GM18526 (cell line): ENCODE results near the gene CCDC81.

ENCODE experiments used
- POLR2A ChIP-seq: IDR thresholded peaks from 3 replicates; pipeline ENCODE4 v1.6.1; 2011; ENCODE audit not compliant: insufficient read length; ENCODE audit errors: extremely low read depth

The CCDC81 gene

DNA sequence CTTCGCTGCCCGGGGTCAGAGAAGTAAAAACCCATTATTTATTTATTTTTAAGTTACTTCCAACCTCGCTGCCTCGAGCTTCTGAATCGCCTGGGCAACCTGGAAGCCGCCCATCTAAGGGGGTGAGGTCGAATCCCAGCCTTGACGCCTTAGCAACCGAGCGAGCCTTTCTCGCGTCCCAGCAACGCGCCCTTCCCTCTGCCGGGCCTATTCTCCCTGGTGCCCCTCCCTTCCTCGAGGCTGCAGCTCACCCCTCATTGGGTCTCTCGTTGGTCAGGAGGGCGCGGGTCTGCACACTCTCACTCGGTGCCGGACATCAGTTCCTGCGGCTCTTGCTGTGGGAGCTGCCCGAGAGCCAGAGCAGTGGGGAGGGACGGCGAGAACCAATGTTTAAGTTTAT, at the start of gene CCDC81:
Gene CCDC81 (plus strand): TSS at position 302 of the 400 bp plus-strand sequence. CDS start 277 bp downstream, outside the sequence.
- no peak for TF ChIP-seq POLR2A

DNA sequence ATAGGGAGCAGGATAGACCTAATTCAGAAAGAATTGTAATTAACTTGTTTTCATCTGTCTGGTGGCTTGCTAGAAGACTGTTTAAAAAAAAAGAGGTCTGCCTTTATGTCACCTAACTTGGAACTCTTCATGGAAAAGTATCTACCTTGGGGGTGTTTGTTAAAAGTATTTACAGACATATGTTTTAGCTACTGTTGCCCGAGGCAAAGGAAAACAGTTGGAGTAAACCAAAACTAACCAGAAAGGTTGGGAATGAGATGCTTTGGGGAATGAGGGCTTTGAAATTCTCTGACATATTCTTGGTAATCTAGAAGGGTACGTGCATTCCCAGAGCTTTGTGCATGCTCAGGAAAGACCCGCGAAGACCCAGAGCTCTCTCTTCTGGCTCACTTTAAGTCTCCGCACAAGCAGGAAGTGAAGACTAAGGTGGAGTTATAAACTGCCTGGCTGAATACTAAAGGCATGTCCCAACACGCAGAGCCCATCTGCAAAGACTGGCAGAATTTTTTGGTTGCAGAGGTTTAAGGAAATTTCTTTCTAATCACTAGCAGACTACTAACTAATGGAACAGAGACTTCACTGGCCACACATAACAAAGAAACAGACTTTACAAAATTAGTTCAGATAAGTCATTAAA, 39.4 kb upstream of the CCDC81 start:
- TF ChIP-seq POLR2A, result no peak

DNA sequence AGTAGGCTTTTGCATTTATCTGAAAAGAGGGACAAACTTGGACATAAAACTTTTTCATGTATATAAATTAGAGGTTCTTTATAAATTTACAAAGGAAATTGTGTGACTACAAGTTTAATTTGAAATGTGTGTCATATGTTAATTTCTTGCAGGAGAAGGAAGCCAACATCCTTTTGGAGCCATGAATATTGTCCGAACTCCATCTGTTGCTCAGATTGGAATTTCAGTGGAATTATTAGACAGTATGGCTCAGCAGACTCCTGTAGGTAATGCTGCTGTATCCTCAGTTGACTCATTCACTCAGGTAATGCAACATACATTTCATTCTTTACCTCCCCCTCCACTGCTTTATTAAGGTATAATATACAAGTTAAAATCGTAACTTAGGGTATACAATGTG, 37.5 kb upstream of the CCDC81 start:
- no peak for TF ChIP-seq POLR2A

DNA sequence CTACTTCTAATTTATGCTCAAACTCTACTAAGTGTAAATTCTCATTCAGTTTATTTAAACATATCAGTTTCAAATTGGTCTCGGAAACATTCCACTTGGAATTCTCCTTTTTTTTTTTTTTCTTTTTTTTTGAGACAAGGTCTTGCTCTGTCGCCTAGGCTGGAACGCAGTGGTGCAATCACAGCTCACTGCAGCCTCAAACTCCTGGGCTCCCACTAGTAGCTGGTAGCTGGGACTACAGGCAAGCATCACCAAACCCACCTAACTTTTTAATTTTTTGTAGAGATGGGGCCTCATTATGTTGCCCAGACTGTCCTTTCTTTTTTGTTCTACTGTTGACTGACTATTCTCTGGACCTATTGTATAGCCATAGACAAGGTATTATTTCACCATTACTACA, 33.3 kb upstream of the CCDC81 start:
- TF ChIP-seq POLR2A, result no peak

DNA sequence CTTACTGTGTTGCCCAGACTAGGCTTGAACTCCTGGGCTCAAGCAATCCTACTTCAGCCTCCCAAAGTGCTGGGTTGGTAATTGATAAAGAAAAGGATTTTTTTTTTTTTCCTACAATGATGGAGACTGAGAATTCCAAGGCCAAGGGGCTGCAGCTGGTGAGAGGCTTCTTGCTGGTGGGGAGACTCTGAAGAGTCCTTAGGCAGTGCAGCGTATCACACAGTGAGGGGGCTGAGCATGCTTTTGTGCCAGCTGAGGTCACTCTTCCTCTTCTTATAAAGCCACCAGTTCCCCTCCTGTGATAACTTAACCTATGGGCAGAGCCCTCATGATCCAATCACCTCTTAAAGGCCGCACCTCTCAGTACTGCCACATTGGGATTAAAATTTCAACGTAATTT, 28.2 kb upstream of the CCDC81 start:
- no peak for TF ChIP-seq POLR2A

DNA sequence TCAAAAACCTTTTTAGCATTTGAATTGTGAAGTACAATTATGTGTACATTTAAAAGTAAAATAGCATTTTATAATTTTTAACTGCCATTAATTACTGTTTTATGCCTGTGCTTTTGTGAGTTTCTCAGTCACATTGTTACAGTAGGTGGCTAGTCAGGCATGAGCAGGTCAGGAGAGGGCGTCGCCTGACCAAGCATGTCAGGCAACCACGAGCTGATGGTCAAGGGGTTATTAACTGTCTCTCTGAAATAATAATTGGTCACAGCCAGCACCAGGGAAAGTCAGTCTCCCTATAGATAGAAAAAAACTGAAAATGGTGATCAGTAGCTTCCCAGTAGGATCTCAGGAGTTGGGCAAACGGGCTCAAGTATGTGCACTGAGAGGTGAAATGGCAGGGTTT, 19.4 kb upstream of the CCDC81 start:
- no peak for TF ChIP-seq POLR2A

DNA sequence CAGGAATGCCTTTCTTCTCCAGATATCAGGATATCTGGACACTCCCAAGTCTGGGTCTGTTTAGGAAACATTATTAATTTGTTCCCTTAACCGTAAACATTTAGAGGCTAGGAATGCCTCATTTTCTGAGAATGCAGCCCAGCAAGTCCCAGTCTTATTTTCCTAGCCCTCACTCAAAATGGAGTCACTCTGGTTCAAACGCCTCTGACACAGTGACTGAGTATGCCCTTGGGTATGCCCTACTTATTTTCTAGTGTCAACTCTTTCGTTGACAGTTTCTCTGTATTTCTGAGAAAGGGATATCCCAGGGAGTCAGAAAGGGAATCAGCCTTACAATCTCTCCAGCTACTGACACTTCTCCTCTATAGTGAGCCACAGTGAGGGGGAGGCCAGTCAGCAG, 16.0 kb upstream of the CCDC81 start:
- TF ChIP-seq POLR2A, result no peak

DNA sequence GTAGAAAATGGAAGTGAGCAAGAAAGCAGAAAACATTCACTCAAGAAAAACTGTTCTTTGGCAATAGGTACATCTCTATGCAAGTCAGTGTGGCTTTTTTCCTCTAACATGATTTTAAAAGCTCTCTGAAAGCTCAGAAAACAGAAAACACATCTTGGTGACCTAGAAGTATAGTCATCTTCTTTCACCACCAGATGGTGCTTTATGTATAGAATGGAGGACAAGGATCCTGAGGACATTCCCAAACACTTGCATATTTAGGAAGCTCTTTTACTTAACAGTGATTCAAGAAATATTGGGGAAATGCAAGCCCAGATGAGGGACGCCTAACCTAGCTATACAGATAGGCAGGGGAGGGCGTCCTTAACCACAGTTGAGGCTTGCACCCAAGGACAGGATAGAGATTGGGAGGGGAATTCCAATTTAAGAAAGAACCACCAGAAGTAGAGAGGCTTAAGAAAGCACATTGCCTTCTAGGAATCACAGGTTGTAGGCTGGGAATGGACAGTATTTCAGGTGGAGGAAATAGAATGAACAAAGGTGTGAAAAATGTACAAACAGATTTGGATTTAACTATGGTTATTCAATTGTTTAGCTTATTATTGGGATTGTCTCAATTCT, 13.8 kb upstream of the CCDC81 start:
- TF ChIP-seq POLR2A, result no peak

DNA sequence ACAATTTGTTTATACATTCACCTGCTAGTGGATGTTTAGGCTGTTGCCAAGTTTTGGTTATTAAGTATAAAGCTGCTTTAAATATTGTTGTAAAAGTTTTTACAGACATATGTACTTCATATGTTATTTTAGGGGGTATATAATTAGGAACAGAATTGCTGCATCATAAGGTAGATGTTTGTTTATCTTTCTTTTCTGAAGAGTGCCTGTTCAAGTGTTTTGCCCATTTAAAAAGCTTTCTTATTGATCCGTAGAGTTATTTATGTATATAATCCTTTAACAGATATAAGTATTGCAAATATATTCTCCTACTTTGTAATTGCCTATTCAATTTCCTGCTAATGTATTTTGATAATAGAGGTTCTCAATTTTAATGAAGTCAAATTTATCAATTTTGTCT, 11.3 kb upstream of the CCDC81 start:
- TF ChIP-seq POLR2A, result no peak

DNA sequence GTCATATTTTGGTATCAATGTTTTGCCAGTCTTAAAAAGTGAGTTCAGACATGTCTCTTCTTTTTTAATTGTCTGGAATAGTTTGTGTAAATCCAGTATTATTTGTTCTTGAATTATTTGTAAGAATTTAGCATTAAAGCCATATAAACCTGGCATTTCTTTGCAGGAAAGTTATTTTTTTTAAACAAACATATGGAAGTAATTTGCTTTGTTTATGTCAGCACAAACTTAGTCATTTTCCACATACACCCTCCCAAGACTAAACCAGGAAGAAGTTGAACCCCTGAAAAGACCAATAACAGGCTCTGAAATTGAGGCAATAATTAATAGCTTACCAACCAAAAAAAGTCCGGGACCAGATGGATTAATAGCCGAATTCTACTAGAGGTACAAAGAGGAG, 9.1 kb upstream of the CCDC81 start:
- no peak for TF ChIP-seq POLR2A

DNA sequence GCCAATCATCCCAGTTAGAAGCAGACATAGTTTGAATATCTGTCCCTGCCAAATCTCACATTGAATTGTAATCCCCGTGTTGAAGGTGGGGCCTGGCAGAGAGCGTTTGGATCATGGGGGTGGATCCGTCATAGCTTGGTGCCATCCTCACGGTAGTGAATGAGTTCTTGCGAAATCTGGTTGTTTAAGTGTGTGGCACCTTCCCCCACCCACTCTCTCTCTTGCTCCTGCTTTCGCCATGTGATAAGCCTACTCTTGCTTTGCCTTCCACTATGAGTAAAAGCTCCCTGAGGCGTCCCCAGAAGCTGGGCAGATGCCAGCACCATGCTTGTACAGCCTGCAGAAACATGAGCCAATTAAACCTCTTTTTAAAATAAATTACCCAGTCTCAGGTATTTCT, 5.0 kb upstream of the CCDC81 start:
- no peak for TF ChIP-seq POLR2A

DNA sequence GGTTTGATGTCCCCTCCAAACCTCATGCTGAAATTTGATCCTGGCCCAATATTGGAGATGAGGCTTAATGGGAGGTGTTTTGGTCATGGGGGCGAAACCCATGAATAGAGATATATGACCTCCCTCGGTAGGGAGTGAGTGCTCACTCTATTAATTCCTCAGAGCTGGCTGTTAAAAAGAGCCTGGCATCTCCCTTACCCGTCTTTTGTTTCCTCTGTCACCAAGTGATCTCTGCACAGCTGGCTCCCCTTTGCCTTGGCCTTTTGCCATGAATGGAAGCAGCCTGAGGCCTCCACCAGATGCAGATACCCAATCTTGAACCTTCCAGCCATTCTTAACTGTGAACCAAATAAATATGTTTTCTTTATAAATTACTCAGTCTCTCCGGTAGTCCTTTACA, 4.5 kb upstream of the CCDC81 start:
- no peak for TF ChIP-seq POLR2A

DNA sequence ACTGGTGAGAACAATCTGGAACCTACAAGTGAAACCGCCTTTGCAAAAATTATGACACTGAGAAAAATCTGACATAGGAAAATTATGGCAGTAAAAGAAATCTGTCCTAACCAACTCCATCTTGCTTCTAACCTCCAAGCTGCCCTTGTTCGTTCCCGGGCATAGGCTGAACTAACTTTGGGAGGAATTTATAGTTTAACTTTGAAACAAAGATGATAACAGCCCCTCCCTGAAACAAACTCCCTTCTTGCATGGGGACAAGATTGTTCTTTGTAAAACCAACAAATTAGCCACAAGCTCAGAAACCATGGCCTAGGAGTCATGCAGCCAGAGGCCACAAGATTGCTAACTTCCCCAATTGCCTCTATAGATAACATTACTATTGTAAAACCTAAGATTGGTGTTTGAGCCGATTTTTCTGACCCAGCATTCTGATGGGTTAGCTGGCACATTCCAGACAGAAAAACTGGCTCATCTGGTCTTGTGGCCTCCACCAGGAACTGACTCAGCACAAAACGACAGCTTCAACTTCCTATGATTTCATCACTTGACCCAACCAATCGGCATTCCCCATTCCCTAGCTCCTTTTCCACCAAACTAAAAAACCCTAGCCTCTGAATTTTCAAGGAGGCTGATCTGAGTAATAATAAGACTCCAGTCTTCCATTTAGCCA, 3.6 kb upstream of the CCDC81 start:
- TF ChIP-seq POLR2A, result no peak

DNA sequence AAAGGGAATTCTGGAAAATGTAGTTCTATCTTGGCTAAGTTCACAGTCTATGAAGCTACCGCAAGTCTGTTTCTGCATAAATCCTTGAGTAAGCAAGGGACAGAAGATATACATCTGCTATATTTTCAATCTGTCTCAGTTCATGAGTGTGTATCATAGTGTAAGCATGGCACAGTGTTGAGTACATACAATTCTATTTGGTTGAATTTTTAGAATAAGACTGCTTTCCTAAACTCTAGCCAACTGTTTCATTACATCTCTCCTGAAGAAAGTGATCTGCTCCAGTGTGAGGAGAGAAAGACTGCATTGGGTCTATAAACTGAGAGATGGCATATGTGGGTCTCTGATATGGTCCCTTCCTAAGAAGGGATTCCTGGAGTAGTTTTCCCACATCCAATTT, 2.6 kb upstream of the CCDC81 start:
- no peak for TF ChIP-seq POLR2A

DNA sequence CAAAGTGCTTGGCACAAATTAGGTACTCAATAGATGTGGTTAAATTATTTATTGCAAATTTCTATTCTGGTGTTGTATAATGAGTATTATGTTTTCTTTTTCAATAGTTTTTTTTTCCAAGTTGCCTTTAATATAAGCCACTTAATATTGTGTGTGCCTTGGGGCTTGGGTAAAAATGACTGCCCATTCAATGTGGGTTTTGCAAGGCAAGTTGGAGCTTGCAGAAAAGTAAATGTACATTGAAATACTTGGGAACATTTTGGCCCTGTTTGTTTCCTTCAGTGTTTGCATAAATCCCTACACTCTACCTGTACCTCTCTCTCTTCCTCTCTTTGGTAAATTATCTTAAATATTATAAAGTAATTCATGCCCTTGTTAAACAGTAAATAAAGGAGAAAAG, 2.1 kb upstream of the CCDC81 start:
- no peak for TF ChIP-seq POLR2A

DNA sequence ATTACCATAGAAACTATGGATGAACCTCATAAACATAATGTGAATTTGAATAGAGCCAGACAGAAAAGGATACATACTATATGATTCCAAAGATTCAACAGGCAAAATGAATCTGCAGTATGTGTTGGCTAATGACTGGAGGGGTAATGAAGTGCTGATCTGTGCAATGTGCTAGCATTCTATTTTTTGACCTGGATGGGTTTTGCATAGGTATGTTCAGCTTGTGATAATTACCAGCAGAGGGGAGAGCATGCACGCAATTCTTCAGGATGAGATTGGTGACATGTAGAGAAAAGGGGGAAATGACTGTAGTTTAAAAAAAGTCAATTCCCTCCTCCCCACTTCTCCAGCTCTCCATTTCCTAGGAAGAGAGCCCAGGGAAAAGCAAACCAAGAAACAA, 618 bp upstream of the CCDC81 start:
- no peak for TF ChIP-seq POLR2A

DNA sequence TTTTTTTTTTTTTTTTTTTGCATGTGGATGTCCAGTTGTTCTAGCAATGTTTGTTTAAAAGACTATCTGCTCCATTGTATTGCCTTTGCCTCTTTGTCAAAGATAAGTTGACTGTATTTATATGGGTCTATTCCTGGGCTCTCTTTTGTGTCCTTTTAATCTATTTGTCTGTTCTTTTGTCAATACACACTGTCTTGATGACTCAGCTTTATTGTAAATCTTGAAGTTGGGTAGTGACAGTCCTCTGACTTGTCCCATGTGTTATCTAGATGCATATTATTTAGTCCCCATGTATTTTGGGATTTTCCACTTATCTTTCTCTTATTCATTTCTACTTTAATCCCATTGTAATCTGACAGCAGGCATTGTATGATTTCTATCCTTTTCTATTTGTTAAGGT, 3.3 kb downstream of the CCDC81 start:
- no peak for TF ChIP-seq POLR2A
